AG04449 (cell line): ENCODE results near the gene EML6.
A peak's percentile ranks its signal among the peaks of the same experiment; 100 is the strongest.

Experiments used
- CTCF ChIA-PET: fragments of 350-600 bp; formaldehyde crosslinking; extraction: SDS; loops from one replicate; lab custom pipeline; 2021; ENCODE audit warnings: antibody characterized with exemption; lab: Yijun Ruan, JAX
- POLR2A ChIA-PET: fragments of 400-600, 350-600 bp; formaldehyde crosslinking; extraction: SDS; loops from one replicate; lab custom pipeline; 2020; ENCODE audit warnings: antibody characterized with exemption, inconsistent platforms; lab: Yijun Ruan, JAX
- DNase-seq: peaks from one replicate; pipeline ENCODE4 v3.0.0-alpha.2; 2010; ENCODE audit warnings: low read depth, low spot score
- H3K4me3 ChIP-seq: 2 replicates; pipeline ENCODE4 v1.5.1; 2011; ENCODE audit warnings: low read depth, mild to moderate bottlenecking, control low read depth, low read length
- TF ChIP-seq, protein P1 (sequence below): IDR thresholded peaks from one replicate; pipeline ENCODE4 v1.5.1; 2011; ENCODE audit warnings: mild to moderate bottlenecking, moderate library complexity, low read length, control low read depth, inconsistent platforms; ENCODE audit not compliant: insufficient read depth; ENCODE audit errors: missing control alignments

The EML6 gene

DNA sequence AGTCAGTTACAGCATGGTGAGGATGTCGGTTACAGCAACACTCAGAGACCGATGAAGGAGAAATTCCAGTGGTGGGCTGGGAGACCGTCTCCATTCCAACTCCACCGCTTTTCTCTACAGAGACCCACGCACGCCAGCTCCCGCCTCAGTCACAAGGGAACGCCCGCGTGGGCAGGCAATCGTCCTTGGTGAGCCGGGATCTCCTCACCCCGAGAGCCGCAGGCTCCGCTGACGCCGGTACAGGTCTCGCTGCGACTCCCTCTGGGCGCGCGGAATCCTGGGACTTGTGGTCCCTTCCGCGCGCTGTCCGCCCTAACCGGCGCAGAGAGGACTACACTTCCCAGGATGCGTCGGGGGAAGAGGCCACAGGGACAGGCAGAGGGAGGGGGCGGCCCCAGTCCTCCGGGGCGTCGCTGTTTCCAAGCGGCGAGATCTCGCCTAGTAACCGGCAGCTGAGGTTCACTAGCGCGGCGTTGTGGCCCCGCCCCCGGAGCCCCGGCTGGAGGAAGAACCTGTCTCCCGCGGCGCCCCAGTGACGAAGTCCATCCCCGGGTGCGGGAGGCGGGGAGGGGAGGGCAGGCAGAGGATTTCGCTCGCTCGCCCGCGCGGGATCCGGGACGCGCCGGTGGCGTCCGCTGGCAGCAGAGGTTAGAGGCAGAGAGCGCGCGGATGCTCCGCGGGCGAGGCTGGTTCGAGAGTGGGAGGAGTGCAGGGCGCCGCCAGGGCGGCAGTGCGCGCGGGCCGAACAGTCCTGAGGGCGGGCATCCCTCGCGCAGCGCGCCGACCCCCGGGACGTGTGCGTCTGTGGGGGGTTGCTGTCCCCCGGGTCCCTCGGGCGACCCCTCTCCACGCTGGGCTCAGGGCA, at the start of gene EML6:
EML6 (plus strand) TSS at position 532 of the 865 bp plus-strand sequence. CDS start 1,400 bp downstream, outside the sequence.
- DNase-seq = peak; percentile 84
- H3K4me3 ChIP-seq = peak within 1 kb of the TSS; percentile 83
- TF ChIP-seq, protein P1, sequence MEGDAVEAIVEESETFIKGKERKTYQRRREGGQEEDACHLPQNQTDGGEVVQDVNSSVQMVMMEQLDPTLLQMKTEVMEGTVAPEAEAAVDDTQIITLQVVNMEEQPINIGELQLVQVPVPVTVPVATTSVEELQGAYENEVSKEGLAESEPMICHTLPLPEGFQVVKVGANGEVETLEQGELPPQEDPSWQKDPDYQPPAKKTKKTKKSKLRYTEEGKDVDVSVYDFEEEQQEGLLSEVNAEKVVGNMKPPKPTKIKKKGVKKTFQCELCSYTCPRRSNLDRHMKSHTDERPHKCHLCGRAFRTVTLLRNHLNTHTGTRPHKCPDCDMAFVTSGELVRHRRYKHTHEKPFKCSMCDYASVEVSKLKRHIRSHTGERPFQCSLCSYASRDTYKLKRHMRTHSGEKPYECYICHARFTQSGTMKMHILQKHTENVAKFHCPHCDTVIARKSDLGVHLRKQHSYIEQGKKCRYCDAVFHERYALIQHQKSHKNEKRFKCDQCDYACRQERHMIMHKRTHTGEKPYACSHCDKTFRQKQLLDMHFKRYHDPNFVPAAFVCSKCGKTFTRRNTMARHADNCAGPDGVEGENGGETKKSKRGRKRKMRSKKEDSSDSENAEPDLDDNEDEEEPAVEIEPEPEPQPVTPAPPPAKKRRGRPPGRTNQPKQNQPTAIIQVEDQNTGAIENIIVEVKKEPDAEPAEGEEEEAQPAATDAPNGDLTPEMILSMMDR = peak; percentile 19
- CTCF ChIA-PET = interaction anchor here (0.7 to 1.9 kb wide), 6 partner anchors 14 to 617 kb away, joined by 3 to 11 read pairs (median 6); no protein-coding TSS in a partner anchor
- POLR2A ChIA-PET = no interaction called here

DNA sequence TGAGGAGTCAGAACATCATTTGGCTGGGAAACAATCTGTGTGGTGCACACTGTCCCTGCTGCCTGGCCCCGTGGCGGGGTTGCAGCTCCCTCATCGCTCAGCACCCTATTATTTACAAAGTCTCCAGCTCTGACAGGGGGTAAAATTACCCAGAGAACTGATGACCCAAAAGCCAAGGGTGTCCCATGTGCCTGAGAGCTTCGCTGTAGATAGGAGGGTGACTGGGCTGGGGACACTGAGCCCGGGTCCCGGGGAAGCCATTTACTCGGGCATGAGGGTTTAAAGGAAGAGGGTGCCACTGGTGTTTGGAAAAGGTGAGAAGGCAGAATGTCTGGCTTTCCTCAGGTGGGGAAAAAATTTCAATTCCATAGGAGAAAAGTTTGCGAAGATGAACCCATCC, 48.2 kb upstream of the EML6 start:
- ChIA-PET CTCF (interaction anchor here (1.4 to 2.6 kb wide), 3 partner anchors 10 to 569 kb away, joined by 3 to 24 read pairs (median 13); no protein-coding TSS in a partner anchor), POLR2A (no interaction called here)
- H3K4me3 ChIP-seq = no peak overlapping the region
- DNase-seq = no peak
- TF ChIP-seq, protein P1 = no peak

DNA sequence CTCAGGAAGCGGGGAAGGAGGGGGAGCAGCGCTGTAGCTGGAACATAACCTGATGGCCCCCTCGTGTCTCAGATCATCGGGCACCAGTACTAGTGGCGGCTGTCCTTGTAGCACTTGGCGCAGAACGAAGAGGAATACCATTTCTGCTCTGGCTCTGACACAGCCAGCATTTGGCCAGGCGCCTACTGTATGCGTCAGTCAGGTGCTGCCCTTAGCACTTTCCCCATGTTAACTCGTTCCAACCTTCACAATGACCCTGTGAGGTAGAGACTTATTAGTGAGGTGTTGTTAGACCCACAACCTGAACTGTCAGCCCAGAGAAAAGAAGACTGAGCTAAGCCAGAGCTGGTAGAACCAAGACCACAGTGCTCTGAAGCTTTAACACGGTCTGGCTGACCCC, 47.7 kb upstream of the EML6 start:
- ChIA-PET POLR2A (no interaction called here), CTCF (interaction anchor here (0.9 to 2.6 kb wide), 7 partner anchors 11 to 569 kb away, joined by 3 to 24 read pairs (median 6); no protein-coding TSS in a partner anchor)
- DNase-seq = no peak
- TF ChIP-seq, protein P1 = no peak
- H3K4me3 ChIP-seq = no peak overlapping the region

DNA sequence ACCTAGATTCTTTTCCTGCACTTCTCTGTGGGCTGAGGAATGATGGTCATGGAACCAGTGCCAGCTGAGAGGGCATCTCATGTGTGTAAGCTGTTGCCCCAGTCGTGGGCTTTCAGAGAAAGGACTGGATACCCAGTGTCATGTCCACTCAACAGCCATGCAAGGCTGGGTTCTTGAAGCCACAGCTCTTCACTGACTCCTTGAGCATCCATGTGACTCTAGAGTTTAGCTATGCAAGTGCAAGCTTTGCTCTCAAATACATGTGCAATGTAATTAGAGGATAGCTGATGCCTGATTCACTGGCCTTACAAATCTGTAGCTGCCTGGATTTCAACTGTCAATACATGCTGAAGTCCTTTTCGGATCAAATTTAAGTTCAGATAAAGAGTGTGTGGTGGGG, 46.8 kb upstream of the EML6 start:
- DNase-seq = peak; percentile 42
- no peak overlapping the region for H3K4me3 ChIP-seq
- TF ChIP-seq, protein P1 = no peak
- CTCF ChIA-PET = interaction anchor here (0.5 to 2.6 kb wide), 8 partner anchors 12 to 570 kb away, joined by 3 to 24 read pairs (median 5); no protein-coding TSS in a partner anchor
- POLR2A ChIA-PET = interaction anchor here (0.6 to 1.0 kb wide), 2 partner anchors 11 to 26 kb away, joined by 3 to 4 read pairs; no protein-coding TSS in a partner anchor

DNA sequence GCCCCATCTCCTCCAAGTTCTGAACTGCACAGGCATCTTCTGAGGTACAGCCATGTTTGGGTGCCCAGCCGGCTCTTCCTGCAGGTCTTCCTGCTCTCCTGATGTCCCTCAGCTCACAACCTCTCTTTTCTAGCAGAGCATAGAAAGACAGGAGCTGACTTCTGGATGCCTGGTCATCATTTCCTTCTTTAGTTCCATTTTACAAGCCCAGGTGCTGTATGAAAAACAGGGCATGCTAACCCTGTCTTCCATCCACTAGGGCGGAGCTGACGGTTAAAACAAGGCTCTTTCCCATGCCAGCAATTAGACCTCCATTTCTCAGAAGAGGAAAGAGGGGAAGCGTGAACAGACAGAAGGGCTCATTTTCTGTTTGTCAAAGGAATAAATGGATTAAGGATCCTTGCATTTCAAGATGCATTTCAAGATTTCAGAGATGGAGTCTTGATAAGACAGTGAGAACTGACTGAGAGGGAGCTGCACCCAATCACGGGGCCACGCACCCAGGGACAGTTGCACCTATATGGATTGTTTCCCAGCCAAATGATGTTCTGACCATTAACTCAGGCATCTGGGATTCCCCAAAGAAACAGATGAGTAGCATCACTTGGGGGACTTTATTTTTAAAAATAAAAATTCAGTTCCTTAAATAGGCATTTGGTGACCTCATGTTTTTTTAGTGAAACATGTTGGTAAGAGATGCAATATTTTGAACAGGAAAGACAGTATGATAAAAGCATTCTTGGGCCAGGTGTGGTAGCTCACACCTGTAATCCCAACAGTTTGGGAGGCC, 45.8 kb upstream of the EML6 start:
- ChIA-PET CTCF (interaction anchor here (0.8 to 2.6 kb wide), 5 partner anchors 13 to 28 kb away, joined by 3 to 24 read pairs (median 4); no protein-coding TSS in a partner anchor), POLR2A (no interaction called here)
- DNase-seq = no peak
- TF ChIP-seq, protein P1 = no peak
- no peak overlapping the region for H3K4me3 ChIP-seq

DNA sequence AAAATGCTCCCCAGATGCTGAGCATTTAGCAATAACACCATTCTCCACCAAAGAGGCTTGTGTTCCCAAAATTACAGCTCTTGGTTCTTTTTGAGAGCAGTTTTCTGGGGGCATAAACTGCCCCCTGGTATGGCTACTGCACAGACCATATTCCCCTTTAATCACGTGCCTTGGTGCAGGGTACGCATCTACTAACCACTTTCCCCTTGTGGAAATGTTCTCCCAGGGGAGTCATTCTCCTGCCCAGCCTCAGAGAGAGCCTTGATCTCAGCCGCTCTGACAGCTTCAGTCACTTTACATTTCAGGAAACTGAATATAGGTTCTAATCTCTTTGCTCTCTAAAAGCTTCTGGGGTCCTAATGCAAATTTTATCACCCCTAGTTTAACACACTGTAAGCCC, 44.7 kb upstream of the EML6 start:
- no peak for DNase-seq
- POLR2A ChIA-PET = no interaction called here
- CTCF ChIA-PET = interaction anchor here (0.8 to 1.5 kb wide), 4 partner anchors 14 to 26 kb away, joined by 3 to 8 read pairs (median 5); no protein-coding TSS in a partner anchor
- H3K4me3 ChIP-seq = no peak overlapping the region
- TF ChIP-seq, protein P1 = no peak
